ENCODE measurements around the gene ERCC6L2.

The ERCC6L2 gene

DNA sequence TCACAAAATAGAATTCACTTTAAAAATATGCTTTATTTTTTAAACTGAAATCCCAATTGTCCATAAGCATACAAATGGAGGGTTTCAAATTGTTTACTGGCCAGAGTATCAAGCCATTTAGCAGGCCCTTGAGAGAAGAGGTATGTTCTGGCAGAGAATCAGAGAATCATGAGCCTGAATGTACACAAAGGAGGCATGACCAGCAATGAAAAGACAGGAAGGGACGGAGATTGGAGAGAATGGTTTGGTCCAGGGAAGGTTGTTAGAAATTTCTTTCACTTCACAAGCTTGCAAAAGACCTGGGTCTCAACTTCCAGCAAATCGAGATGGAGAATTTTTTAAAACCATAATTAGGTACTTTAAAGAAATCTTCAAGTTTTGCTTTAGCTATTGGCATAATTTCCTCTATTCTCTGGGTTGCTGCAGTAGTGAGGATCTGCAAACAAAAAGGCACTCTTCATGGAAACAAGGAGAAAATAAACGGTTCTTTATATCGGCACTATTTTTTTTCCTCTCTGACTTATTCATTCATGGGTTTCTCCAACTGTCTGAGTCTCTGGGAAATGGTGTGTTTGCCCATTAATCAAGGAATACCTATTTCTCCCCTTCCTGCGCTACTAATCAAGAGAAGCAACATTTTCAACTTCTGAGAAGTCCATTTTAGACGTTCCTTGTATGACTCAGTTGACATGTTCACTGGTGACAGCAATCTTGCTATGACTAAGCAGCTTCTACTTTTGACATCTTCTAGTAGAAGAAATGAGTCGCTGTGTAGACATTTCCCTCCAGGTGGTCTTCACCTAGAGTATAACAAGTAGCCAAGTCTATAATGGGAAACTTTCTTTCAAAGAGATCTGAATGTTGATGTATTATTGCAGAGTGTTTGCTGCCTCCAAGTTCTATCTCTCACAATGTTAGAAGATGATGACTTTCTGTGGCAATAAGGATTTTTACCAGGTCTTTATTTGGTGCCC lies 23.1 kb upstream of the ERCC6L2 start:
- H3K27ac ChIP-seq: no peak overlapping the region; the same call in 1 of the 2 replicates
- no peak for TF ChIP-seq CTCF (conservative IDR thresholded peaks at IDR 0.05)

- TF ChIP-seq CTCF (conservative IDR thresholded peaks at IDR 0.05): no peak
- no peak overlapping the region for H3K27ac ChIP-seq
Observed at GRCh38 chr9:95854386-95855020, 21.0 kb upstream of the ERCC6L2 start.

GRCh38 chr9:95855961-95856360 lies 19.5 kb upstream of the ERCC6L2 start:
- TF ChIP-seq CTCF (conservative IDR thresholded peaks at IDR 0.05): no peak

GRCh38 chr9:95857124-95857523 lies 18.4 kb upstream of the ERCC6L2 start:
- no peak overlapping the region for H3K27ac ChIP-seq
- TF ChIP-seq CTCF (conservative IDR thresholded peaks at IDR 0.05): no peak

More at GRCh38 chr9:95855961-95856360, 19.5 kb upstream of the ERCC6L2 start:
- H3K27ac ChIP-seq: no peak overlapping the region

DNA sequence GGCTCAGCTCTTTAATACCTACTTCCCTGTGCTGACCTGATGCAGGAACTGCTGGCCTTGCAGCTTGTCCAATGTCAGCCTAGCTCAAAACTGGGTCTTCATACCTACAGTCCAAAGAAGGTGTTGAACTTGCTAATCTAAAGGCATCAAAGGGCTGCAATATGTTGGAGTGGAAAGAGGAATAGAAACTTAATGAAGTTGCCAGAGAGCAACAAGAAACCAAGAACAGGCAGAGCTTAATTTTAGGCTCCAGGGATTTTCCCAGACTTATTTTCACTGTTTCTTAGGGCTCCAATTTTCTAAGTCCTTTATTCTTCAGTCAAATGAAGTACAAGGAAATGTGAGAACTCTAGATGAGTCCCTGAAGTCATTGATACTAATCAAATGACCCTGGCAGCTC lies 17.6 kb upstream of the ERCC6L2 start:
- H3K27ac ChIP-seq: no peak overlapping the region
- no peak for TF ChIP-seq CTCF (conservative IDR thresholded peaks at IDR 0.05)

GRCh38 chr9:95862343-95862742 lies 13.1 kb upstream of the ERCC6L2 start:
- no peak overlapping the region for H3K27ac ChIP-seq
- TF ChIP-seq CTCF (conservative IDR thresholded peaks at IDR 0.05): no peak

- no peak for TF ChIP-seq CTCF (conservative IDR thresholded peaks at IDR 0.05)
Observed at GRCh38 chr9:95864852-95865580, 10.5 kb upstream of the ERCC6L2 start.

More at GRCh38 chr9:95864852-95865580, 10.5 kb upstream of the ERCC6L2 start:
- no peak overlapping the region for H3K27ac ChIP-seq
